Liver (tissue), 3 donors: Measurements from ENCODE around the gene BCL2L1.

Source experiments
- EGR1 ChIP-seq, 2 donors: IDR thresholded peaks; 2 replicates each; pipeline ENCODE4 v1.6.1; 2016 to 2018; ENCODE audit warnings: antibody characterized with exemption in 2 of 2, low read depth in 2 of 2
- FOXA1 ChIP-seq: IDR thresholded peaks from 2 replicates; pipeline ENCODE4 v1.6.1; 2016; ENCODE audit warnings: antibody characterized with exemption
- GABPA ChIP-seq, 2 donors: IDR thresholded peaks in 1 of 2; conservative IDR thresholded peaks in 1 of 2; 2 replicates each; pipeline ENCODE4 v1.6.1; 2016; ENCODE audit warnings: antibody characterized with exemption in 2 of 2, mild to moderate bottlenecking in 1 of 2, moderate library complexity in 1 of 2
- JUND ChIP-seq, 2 donors: IDR thresholded peaks; 2 replicates each; pipeline ENCODE4 v1.6.1; 2016; ENCODE audit warnings: antibody characterized with exemption in 2 of 2
- MAX ChIP-seq: IDR thresholded peaks from 2 replicates; pipeline ENCODE4 v1.6.1; 2016; ENCODE audit warnings: antibody characterized with exemption
- NR2F2 ChIP-seq: IDR thresholded peaks from 2 replicates; pipeline ENCODE4 v1.6.1; 2016; ENCODE audit warnings: antibody characterized with exemption
- RAD21 ChIP-seq, 2 donors: IDR thresholded peaks; 2 replicates each; pipeline ENCODE4 v1.6.1; 2016; ENCODE audit warnings: antibody characterized with exemption in 2 of 2, mild to moderate bottlenecking in 2 of 2
- REST ChIP-seq: IDR thresholded peaks from 2 replicates; pipeline ENCODE4 v1.6.1; 2016; ENCODE audit warnings: antibody characterized with exemption, mild to moderate bottlenecking
- SP1 ChIP-seq: IDR thresholded peaks from 2 replicates; pipeline ENCODE4 v1.6.1; 2018; ENCODE audit warnings: antibody characterized with exemption, mild to moderate bottlenecking
- TAF1 ChIP-seq: conservative IDR thresholded peaks from 2 replicates; pipeline ENCODE4 v1.6.1; 2016; ENCODE audit warnings: antibody characterized with exemption, mild to moderate bottlenecking
- YY1 ChIP-seq: IDR thresholded peaks from 2 replicates; pipeline ENCODE4 v1.6.1; 2016; ENCODE audit warnings: antibody characterized with exemption, mild to moderate bottlenecking
- TF ChIP-seq, protein P1 (sequence below): fragments of 150-350 bp; IDR thresholded peaks from 2 replicates; pipeline ENCODE4 v1.5.1; 2017; ENCODE audit warnings: improper control_type of control experiment, low read depth, low read length; ENCODE audit not compliant: missing input control
- TF ChIP-seq, protein P2 (sequence below): IDR thresholded peaks from 2 replicates; pipeline ENCODE4 v1.6.1; 2016; ENCODE audit warnings: antibody characterized with exemption
- TF ChIP-seq, protein P3 (sequence below): IDR thresholded peaks from 2 replicates; pipeline ENCODE4 v1.6.1; 2016; ENCODE audit warnings: antibody characterized with exemption
- donor health status: healthy.
- donor health status: healthy.

DNA sequence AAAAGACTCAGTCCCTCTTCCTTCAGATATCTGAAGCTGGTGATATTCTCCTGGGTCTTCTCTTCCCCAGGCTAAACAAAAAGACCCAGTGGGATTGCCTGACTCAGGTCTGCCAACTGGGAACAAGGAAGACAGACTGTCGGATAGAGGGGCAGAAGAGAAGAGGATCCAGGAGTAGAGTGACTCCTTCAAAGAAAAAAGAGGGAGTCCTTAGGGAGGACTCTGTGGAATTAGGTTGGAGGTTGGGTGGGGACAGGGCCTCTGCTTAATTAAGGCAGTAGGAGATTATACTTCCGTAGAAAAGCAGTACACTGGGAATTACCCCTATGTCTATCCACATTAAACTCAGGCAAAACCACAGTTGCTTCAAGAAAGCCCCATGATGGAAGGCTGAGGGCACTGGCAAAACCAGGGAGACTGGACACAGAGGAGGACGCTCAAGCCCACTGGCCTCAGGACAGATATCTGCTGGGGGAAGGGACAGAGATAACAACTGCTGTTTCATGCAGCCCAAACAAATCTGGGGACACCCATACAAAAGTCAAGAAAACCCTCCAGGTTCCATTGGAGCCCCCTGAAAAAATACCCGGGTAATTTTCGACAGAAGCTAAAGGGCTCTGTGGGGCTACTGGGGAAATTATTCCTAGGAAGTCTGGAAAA is 5.7 kb downstream of the BCL2L1 start:
- TF ChIP-seq RAD21 (IDR thresholded peaks at IDR 0.05): no peak
- TF ChIP-seq SP1: no peak
- TF ChIP-seq, protein P1, sequence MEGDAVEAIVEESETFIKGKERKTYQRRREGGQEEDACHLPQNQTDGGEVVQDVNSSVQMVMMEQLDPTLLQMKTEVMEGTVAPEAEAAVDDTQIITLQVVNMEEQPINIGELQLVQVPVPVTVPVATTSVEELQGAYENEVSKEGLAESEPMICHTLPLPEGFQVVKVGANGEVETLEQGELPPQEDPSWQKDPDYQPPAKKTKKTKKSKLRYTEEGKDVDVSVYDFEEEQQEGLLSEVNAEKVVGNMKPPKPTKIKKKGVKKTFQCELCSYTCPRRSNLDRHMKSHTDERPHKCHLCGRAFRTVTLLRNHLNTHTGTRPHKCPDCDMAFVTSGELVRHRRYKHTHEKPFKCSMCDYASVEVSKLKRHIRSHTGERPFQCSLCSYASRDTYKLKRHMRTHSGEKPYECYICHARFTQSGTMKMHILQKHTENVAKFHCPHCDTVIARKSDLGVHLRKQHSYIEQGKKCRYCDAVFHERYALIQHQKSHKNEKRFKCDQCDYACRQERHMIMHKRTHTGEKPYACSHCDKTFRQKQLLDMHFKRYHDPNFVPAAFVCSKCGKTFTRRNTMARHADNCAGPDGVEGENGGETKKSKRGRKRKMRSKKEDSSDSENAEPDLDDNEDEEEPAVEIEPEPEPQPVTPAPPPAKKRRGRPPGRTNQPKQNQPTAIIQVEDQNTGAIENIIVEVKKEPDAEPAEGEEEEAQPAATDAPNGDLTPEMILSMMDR: no peak
- TF ChIP-seq, protein P2, sequence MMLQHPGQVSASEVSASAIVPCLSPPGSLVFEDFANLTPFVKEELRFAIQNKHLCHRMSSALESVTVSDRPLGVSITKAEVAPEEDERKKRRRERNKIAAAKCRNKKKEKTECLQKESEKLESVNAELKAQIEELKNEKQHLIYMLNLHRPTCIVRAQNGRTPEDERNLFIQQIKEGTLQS: no peak
- no peak for TF ChIP-seq REST
- TF ChIP-seq, protein P3, sequence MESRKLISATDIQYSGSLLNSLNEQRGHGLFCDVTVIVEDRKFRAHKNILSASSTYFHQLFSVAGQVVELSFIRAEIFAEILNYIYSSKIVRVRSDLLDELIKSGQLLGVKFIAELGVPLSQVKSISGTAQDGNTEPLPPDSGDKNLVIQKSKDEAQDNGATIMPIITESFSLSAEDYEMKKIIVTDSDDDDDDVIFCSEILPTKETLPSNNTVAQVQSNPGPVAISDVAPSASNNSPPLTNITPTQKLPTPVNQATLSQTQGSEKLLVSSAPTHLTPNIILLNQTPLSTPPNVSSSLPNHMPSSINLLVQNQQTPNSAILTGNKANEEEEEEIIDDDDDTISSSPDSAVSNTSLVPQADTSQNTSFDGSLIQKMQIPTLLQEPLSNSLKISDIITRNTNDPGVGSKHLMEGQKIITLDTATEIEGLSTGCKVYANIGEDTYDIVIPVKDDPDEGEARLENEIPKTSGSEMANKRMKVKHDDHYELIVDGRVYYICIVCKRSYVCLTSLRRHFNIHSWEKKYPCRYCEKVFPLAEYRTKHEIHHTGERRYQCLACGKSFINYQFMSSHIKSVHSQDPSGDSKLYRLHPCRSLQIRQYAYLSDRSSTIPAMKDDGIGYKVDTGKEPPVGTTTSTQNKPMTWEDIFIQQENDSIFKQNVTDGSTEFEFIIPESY: no peak
- no peak for TF ChIP-seq EGR1 (IDR thresholded peaks at IDR 0.05; ENCODE audit: low read depth in 2 of 2)
- no peak for TF ChIP-seq FOXA1
- TF ChIP-seq YY1: no peak
- no peak for TF ChIP-seq GABPA (IDR thresholded peaks at IDR 0.05 in 1 of 2, conservative IDR thresholded peaks at IDR 0.05 in 1 of 2)
- no peak for TF ChIP-seq TAF1
- no peak for TF ChIP-seq MAX
- TF ChIP-seq NR2F2: no peak
- no peak for TF ChIP-seq JUND (IDR thresholded peaks at IDR 0.05)
